Hematopoietic multipotent progenitor cell treated with erythropoietin and hydrocortisone succinate and interleukin-3 and kit ligand, for 4 days (in vitro differentiated cells): ENCODE results near the gene PRICKLE1.
"Not testable (repeated sequence)": the region's sequence is repeated elsewhere in the genome, so short reads cannot be mapped to it uniquely, and the experiment has no call there.

ENCODE experiments used
- DNase-seq: peaks from one replicate; pipeline ENCODE4 v3.0.0-alpha.2; 2015

Gene PRICKLE1

DNA sequence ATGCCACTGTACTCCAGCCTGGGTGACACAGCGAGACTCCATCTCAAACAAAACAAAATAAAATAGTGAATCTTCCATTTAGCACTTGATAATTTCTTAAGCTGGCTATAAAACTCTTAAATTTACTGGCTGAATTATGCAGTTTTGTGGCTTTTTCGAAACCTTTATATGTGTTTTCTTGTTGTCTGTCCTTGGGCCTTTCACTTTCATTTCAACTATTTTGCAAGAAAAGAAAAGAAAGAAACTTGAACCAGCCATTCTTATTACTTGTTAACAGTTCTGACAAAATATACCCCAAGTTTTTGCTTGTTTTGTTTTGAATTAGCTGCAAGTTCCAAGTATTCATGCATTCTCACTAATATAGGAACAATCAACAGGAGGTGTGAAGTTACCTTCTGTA, 42.8 kb downstream of the PRICKLE1 start:
- DNase-seq = no peak

DNA sequence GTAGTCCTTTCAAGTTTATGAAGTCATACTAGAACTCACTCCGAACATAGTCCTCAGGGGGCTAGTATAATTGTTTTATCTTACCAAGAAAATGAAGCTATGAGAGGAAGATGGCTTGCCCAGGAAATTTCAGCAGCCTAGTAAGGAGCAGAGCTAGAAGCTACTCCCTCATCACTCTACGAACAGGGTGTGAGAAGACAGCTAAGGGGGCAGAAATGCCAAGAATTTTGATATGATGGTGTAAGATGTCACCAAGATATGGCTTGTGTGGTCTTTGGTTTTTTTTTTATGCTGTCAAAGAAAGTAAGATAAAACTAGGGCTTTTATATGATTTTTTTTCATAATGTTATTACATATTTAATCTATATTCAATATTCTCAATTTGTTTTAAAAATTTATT, 47.6 kb downstream of the PRICKLE1 start:
- no peak for DNase-seq

- not testable (repeated sequence) for DNase-seq
Observed at GRCh38 chr12:42541308-42541707, 48.2 kb downstream of the PRICKLE1 start.

DNA sequence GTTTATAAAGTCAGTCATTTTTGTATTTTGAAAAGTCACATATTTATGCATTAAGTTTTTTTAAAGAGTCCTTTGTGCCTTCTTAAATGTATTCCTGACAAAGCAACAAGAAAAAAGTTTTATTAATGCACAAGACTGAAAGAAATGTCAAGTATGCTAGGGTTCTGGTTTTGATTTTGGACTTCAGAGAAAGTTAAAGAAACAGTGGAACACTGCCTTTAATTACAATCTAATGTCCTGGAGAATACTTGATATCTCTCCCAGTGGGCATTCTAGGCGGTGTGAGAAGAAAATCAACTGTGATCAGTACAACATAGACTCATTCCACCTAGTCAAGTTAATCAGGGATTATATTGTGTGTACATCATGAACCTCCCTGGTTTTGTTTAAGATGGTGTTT, 49.9 kb downstream of the PRICKLE1 start:
- DNase-seq = no peak

GRCh38 chr12:42538203-42538602, 51.3 kb downstream of the PRICKLE1 start:
- DNase-seq = no peak

DNA sequence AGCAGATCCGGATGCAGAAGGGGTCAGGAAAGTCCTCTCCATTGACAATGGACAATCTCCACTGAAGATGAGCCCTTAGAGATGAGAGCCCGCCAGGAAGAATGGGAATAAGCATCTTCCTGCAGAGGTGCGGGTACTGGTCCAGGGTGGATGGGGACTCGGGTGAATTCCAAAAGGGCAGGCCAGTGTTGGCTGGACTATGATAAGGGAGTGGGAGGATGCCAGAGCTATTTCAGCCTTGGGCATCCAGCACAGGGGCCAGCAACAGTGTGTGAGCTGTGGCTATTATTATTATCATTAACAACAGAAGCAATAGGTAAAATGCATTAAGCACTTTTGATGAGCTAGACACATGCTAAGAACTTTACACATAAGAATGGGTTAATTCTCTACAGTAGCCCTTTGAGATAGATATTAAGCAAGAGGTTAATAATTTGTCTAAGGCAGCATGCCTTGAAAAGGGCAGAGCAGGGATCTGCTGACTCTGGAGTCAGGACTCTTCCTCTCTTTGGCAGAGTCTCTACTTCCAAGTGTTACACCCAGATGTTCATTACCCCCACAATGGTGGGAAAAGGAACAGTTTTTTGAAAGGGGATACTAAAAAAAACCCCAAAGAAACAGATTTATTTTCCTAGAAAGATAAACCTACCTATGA, 55.2 kb downstream of the PRICKLE1 start:
- no peak for DNase-seq

GRCh38 chr12:42530284-42530683, 59.3 kb downstream of the PRICKLE1 start:
- no peak for DNase-seq

DNA sequence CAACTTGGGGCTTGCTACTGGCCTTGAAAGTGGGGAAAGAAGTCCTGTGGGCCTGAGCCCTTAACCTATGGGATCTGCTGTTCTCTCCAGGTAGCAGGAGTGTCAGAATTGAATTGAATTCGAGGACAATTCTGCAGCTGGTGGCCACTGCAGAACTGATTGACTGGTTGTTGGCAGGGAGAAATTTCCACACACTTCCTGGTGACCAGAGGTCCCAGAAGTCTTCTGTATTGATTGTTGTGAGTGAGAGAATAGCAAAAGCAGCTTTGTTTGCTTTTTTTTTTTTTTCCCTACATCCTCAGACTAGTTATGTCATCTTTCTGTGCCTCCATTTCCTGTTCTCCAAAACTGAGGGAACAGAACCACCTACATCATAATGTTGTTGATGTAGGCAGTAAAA, 64.1 kb downstream of the PRICKLE1 start:
- DNase-seq = no peak

GRCh38 chr12:42524716-42525115, 64.8 kb downstream of the PRICKLE1 start:
- DNase-seq = no peak

- no peak for DNase-seq
Observed at GRCh38 chr12:42516573-42516972, 73.0 kb downstream of the PRICKLE1 start.

DNA sequence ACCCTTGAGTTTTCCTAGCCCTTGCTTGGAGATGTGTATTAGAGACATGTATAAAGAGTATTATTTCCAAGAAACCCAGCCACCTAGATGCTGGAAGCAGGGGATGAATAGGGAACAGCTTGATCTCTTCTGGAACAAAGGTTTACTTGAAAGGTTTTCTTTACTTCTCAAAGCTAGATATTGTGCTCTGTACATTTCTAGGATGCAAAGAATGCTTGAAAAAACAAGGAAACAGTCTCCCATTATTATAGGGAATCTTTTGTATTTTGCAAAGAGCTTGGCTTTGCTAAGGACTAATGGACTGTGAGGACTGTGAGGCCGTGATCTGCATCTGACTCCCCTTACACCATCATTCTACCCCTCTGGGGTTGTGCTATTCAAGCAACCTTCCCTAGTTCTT, 77.9 kb downstream of the PRICKLE1 start:
- DNase-seq = no peak

GRCh38 chr12:42510823-42511222, 78.7 kb downstream of the PRICKLE1 start:
- no peak for DNase-seq

DNA sequence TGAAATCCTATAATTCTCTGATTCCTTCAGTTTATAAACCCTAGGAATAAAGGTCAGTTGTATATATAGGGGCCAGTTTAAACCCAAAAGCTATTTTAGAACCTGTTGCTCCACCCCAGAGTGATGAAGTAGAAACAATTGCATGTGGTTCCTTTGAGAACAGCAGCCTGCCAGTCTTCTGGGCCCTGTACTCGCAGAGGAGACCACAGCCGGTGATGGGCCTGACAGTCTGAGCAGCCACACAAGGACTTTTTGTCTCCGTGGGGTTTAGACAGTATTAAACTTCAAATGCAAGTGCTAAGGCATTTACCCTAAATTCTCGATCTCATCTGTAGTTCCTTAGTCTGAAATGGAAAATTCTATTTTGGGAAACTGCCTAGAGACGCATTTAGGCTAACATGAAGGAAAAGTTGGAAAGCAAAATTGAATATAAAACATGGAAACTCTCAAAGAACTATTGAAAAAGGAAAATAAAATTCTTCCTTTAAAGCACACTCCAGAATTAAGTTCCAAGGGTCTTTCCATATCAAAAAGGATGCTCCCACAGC, 80.6 kb downstream of the PRICKLE1 start:
- DNase-seq = no peak

DNA sequence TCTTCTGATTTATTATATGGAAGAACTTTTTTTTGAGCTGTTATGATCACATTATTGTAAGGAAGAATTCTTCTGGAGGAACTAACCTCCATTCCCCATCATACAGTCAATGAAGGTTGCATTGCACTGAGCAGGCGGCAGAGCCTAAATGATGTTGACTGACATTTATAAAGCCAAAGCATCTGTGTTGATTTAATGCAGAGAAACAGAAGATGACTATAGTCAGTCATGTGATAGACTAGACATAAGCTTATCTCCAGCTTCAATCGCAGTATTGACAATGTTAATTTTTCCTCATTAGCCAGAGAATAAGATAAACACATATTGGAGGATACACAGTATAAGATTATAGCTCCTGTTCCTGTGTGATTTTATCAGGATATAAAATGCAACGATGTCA, 82.0 kb downstream of the PRICKLE1 start:
- DNase-seq = no peak

- no peak for DNase-seq
Observed at GRCh38 chr12:42507081-42507480, 82.5 kb downstream of the PRICKLE1 start.

DNA sequence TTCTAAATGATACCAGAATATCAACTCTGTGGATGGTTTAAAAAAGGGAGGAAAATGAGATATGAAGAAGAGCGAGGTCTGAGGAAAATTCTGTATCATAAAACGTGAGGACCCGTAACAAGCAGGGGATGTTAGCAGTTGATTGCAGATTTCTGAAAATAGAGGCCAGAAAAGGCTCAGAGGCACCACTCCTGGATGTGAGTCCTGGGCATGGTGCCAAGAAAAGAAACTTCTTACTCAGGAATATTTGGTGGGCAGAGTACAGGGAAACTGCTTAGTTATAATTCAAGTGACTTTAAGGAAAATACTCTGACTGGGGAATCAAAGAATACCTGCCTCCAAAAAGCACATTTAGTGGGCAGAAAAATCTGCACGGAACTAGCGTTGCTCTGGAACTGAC, 85.5 kb downstream of the PRICKLE1 start:
- peak; percentile 5 for DNase-seq

DNA sequence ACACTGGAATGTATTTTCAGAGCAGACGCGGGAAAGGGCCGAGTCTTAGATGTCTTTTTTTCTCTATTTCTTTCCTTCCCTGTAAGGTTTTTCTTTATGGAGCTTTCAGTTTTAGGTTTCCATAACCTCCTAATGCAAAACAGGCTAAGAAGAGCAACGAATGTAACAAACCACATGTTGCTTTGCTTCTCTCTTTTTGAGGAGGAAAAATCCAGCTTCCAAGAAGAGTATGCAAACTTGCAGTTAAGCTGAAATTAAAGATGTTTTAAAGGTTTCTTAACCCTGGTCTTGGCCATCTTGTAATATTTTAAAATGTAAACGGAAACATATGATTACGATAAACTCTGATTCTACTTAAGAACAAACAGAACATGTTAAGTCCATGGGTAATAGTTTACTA, 86.9 kb downstream of the PRICKLE1 start:
- DNase-seq = no peak

DNA sequence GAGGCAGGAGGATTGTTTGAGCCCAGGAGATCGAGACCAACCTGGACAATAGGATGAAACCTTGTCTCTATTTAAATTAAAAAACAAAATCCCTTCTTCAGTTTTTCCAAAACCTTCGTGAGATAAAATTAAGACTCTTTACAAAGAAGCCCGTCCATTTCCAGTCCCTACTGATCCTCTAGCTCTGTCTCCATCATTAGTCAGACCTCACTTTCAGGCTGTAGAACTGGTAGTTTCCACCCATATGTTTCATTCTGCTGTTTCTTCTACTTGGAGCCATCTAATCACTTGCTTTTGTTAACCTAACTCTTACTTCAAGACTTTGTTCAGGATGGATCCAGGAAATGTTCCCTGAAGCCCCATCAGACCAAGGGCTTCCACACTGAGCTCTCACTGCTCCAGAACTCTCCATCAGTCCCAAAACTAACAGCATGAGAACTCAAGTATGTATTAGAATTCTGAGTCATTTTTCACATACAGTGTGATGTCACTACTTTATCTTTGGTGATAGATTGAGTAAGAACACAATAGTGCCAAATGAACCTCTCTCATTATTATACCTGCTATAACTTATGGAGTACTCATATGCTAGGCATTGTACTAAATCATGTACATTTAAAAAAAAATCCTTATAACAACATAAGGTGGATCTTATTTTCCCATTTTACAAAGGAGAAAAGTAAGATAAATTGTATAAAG, 90.8 kb downstream of the PRICKLE1 start:
- DNase-seq = no peak

- no peak for DNase-seq
Observed at GRCh38 chr12:42496886-42497285, 92.7 kb downstream of the PRICKLE1 start.

DNA sequence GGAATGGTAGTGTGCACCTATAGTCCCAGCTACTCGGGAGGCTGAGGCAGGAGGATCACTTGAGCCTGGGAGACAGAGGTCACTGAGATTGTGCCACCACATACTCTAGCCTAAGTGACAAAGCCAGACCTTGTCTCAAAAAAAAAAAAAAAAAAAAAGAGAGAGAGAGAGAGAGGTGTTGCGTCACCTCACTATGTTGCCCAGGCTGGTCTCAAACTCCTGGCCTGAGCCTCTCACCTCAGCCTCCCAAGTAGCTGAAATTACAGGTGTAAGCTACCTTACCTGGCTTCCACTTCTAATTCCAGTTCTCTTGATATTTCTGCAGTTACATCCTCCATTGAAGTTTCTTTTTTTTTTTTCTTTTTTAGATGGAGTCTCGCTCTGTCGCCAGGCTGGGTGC, 94.3 kb downstream of the PRICKLE1 start:
- no peak for DNase-seq

GRCh38 chr12:42492267-42492666, 97.3 kb downstream of the PRICKLE1 start:
- DNase-seq = no peak

GRCh38 chr12:42490261-42490842, 99.2 kb downstream of the PRICKLE1 start:
- DNase-seq = no peak

DNA sequence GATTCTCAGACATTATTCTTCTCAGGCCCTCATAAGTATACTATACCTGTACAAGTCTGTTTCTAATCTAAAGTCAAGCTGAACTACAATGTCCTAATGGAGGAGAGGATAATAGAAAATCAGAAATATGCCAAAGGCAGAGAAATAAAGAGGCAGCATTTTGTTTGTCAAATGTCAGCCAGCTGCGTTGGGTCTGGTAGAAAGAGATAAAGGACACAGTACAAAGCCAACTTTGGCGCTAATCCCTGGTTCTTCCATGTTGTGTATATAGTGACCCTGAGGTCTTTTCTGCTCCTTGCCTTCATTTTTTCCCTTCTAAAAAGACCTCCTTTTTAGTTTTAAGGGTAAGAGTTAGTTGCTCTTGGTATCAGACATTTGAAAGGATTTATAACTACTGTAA, 103.1 kb downstream of the PRICKLE1 start:
- peak; percentile 47 for DNase-seq

DNA sequence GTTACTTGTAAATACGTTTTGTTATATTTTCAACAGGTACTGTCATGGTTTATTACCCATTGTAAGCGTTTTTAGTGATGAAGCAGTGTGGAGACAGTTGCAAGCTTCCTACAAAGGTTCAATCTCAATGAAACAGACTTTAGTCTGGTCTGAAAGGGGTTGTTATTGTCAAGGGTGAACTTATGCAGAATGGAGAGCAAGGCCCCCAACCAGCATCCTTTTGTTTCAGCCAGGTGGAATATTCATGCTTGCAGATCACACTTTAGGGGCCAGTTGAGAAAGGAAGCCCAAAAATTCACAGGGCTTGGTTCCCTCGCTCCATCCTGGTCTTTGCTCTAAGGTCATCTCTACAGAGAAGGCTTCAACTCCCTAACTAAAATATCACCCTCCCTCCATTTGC, 103.7 kb downstream of the PRICKLE1 start:
- no peak for DNase-seq
